Midbrain (tissue), 1 donor: ENCODE measurements around the gene C11orf87.

Experiments
- DNase-seq: peaks from one replicate; lab custom pipeline; 2025; lab: John Stamatoyannopoulos, UW

C11orf87 gene

GRCh38 chr11:109421981-109422869 lies at the start of gene C11orf87:
C11orf87 (plus strand) TSS chr11:109422190; CDS start chr11:109423634, 1,444 bp downstream.
- DNase-seq = no peak

GRCh38 chr11:109374032-109374431 lies 48.0 kb upstream of the C11orf87 start:
- DNase-seq = no peak

GRCh38 chr11:109374441-109374840 lies 47.5 kb upstream of the C11orf87 start:
- DNase-seq = no peak

- DNase-seq = no peak
These were observed 44.8 kb upstream of the C11orf87 start for GRCh38 chr11:109377039-109377742.

GRCh38 chr11:109378034-109378433 lies 44.0 kb upstream of the C11orf87 start:
- no peak for DNase-seq

- DNase-seq = no peak
These were observed 38.7 kb upstream of the C11orf87 start for GRCh38 chr11:109383306-109383705.

GRCh38 chr11:109384873-109385272 lies 37.1 kb upstream of the C11orf87 start:
- no peak for DNase-seq

GRCh38 chr11:109388982-109389381 lies 33.0 kb upstream of the C11orf87 start:
- no peak for DNase-seq

- no peak for DNase-seq
These were observed 31.2 kb upstream of the C11orf87 start for GRCh38 chr11:109390752-109391151.

- DNase-seq = no peak
These were observed 20.4 kb upstream of the C11orf87 start for GRCh38 chr11:109401545-109401944.

- DNase-seq = no peak
These were observed 16.3 kb upstream of the C11orf87 start for GRCh38 chr11:109405671-109406070.

GRCh38 chr11:109416601-109417000 lies 5.4 kb upstream of the C11orf87 start:
- DNase-seq = no peak

- DNase-seq = no peak
These were observed 978 bp downstream of the C11orf87 start for GRCh38 chr11:109422870-109423465.

- DNase-seq = no peak
These were observed 1.6 kb downstream of the C11orf87 start for GRCh38 chr11:109423466-109424190.

- no peak for DNase-seq
These were observed 2.9 kb downstream of the C11orf87 start for GRCh38 chr11:109424901-109425300.

- no peak for DNase-seq
These were observed 3.6 kb downstream of the C11orf87 start for GRCh38 chr11:109425554-109425953.

- DNase-seq = no peak
These were observed 4.7 kb downstream of the C11orf87 start for GRCh38 chr11:109426442-109427240.

GRCh38 chr11:109432105-109432504 lies 10.1 kb downstream of the C11orf87 start:
- DNase-seq = no peak

- no peak for DNase-seq
These were observed 11.8 kb downstream of the C11orf87 start for GRCh38 chr11:109433753-109434256.

GRCh38 chr11:109435121-109435742 lies 13.2 kb downstream of the C11orf87 start:
- no peak for DNase-seq
